ENCODE measurements around the gene TNPO3.

DNA sequence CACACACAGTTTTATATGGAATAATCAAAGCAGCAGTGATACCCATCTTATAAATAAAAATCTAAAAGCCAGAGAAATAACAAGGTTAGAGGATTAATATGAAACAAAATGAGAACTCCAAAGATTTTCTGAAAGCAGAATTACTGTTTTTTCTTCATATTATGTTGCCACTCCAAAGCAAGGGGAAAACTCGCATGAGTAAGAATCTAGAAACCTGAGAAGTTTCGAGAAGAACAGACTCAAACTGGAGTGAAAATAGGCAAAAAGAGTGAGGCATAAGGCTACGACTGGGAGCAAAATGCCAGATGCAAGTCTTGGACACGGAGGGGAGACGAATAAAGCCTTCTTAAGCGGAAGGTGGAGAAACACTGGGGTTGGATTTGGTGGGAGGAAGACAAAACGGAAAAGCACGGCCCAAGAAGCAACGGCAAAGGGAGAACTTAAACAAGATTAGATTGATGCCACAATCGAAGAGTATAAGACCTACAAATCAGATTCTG, 923 bp downstream of the TNPO3 start:
- TF ChIP-seq, protein P1, sequence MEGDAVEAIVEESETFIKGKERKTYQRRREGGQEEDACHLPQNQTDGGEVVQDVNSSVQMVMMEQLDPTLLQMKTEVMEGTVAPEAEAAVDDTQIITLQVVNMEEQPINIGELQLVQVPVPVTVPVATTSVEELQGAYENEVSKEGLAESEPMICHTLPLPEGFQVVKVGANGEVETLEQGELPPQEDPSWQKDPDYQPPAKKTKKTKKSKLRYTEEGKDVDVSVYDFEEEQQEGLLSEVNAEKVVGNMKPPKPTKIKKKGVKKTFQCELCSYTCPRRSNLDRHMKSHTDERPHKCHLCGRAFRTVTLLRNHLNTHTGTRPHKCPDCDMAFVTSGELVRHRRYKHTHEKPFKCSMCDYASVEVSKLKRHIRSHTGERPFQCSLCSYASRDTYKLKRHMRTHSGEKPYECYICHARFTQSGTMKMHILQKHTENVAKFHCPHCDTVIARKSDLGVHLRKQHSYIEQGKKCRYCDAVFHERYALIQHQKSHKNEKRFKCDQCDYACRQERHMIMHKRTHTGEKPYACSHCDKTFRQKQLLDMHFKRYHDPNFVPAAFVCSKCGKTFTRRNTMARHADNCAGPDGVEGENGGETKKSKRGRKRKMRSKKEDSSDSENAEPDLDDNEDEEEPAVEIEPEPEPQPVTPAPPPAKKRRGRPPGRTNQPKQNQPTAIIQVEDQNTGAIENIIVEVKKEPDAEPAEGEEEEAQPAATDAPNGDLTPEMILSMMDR (IDR thresholded peaks at IDR 0.05 in 2 of 3, conservative IDR thresholded peaks at IDR 0.05 in 1 of 3; ENCODE audit: borderline replicate concordance in 1 of 3, insufficient read depth in 1 of 3, low read depth in 2 of 3, low read length in 2 of 3) = no peak
- TF ChIP-seq POLR2AphosphoS5 (IDR thresholded peaks at IDR 0.05; ENCODE audit: low read depth, low read length) = no peak
- TF ChIP-seq JUND (IDR thresholded peaks at IDR 0.05) = no peak
- TF ChIP-seq, protein P2, sequence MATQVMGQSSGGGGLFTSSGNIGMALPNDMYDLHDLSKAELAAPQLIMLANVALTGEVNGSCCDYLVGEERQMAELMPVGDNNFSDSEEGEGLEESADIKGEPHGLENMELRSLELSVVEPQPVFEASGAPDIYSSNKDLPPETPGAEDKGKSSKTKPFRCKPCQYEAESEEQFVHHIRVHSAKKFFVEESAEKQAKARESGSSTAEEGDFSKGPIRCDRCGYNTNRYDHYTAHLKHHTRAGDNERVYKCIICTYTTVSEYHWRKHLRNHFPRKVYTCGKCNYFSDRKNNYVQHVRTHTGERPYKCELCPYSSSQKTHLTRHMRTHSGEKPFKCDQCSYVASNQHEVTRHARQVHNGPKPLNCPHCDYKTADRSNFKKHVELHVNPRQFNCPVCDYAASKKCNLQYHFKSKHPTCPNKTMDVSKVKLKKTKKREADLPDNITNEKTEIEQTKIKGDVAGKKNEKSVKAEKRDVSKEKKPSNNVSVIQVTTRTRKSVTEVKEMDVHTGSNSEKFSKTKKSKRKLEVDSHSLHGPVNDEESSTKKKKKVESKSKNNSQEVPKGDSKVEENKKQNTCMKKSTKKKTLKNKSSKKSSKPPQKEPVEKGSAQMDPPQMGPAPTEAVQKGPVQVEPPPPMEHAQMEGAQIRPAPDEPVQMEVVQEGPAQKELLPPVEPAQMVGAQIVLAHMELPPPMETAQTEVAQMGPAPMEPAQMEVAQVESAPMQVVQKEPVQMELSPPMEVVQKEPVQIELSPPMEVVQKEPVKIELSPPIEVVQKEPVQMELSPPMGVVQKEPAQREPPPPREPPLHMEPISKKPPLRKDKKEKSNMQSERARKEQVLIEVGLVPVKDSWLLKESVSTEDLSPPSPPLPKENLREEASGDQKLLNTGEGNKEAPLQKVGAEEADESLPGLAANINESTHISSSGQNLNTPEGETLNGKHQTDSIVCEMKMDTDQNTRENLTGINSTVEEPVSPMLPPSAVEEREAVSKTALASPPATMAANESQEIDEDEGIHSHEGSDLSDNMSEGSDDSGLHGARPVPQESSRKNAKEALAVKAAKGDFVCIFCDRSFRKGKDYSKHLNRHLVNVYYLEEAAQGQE (IDR thresholded peaks at IDR 0.05; ENCODE audit: low read depth) = no peak
- no peak for TF ChIP-seq EZH2 (IDR thresholded peaks at IDR 0.05)
- TF ChIP-seq TCF7L2 (IDR thresholded peaks at IDR 0.05; ENCODE audit: borderline replicate concordance, extremely low read depth, insufficient read depth, insufficient read length) = no peak
- no peak for TF ChIP-seq SP1 (IDR thresholded peaks at IDR 0.05; ENCODE audit: low read depth)
- TF ChIP-seq POLR2A (IDR thresholded peaks at IDR 0.05; ENCODE audit: borderline replicate concordance, extremely low read depth, insufficient read depth, insufficient read length) = no peak
- TF ChIP-seq, protein P3, sequence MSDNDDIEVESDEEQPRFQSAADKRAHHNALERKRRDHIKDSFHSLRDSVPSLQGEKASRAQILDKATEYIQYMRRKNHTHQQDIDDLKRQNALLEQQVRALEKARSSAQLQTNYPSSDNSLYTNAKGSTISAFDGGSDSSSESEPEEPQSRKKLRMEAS (IDR thresholded peaks at IDR 0.05) = no peak
